Esophagus squamous epithelium (tissue), 5 donors: ENCODE results near the gene NAT9. TPM values are rescaled to one million over a fixed set of nuclear protein-coding genes. Genes with fewer than 3 reads are reported as not detected.
A peak's percentile ranks its signal among the peaks of the same experiment; 100 is the strongest.

Experiments
- DNase-seq: peaks from one replicate; lab custom pipeline; 2025; lab: John Stamatoyannopoulos, UW
- H3K27ac ChIP-seq, 4 donors: fragments of 200-600 bp; sonication (generic); one replicate each; pipeline ENCODE4 v1.5.1; 2016 to 2019; ENCODE audit warnings: mild to moderate bottlenecking in 1 of 4
- H3K27me3 ChIP-seq, 4 donors: fragments of 200-600 bp; sonication (generic); 1 replicate in 3 of 4; 2 replicates in 1 of 4; pipeline versions ENCODE4 v1.5.1 to v1.6.0; 2017 to 2021; ENCODE audit warnings: antibody characterized with exemption in 1 of 4
- H3K36me3 ChIP-seq, 3 donors: fragments of 200-600 bp; sonication (generic); one replicate each; pipeline ENCODE4 v1.5.1; 2016 to 2019
- H3K4me1 ChIP-seq, 3 donors: fragments of 200-600 bp; sonication (generic); one replicate each; pipeline ENCODE4 v1.5.1; 2017 to 2019
- H3K4me3 ChIP-seq, 4 donors: fragments of 200-600 bp; sonication (generic); 1 replicate in 3 of 4; 2 replicates in 1 of 4; pipeline ENCODE4 v1.5.1; 2016 to 2019; ENCODE audit warnings: mild to moderate bottlenecking in 2 of 4, moderate library complexity in 1 of 4
- H3K9me3 ChIP-seq, 3 donors: fragments of 200-600 bp; sonication (generic); one replicate each; pipeline ENCODE4 v1.5.1; 2016 to 2019
- CTCF ChIP-seq, 6 experiments: fragments of 450-650 bp in 4 of 6; fragments of 200-600 bp in 2 of 6; sonication (generic) in 2 of 6; IDR thresholded peaks; one replicate each; pipeline ENCODE4 v1.5.1; 2016 to 2019; ENCODE audit warnings: antibody characterized with exemption in 6 of 6, mild to moderate bottlenecking in 4 of 6, moderate library complexity in 4 of 6
- POLR2A ChIP-seq, 4 donors: fragments of 450-650 bp; IDR thresholded peaks; one replicate each; pipeline ENCODE4 v1.6.1; 2017; ENCODE audit warnings: antibody characterized with exemption in 4 of 4, mild to moderate bottlenecking in 4 of 4, moderate library complexity in 3 of 4
- WGBS, 2 donors: methylation state at CpG; one replicate each; pipeline ENCODE4 v1.1.5; 2018; 5-methylcytosine and 5-hydroxymethylcytosine counted together
- intact Hi-C: fragments of 100-400 bp; cut with DNase I; formaldehyde crosslinking; loops from one replicate; pipeline ENCODE4 v1.15.0; 2022
- total RNA-seq, 4 donors: library from RNA; depleted of rRNA; stranded (reverse); fragments of >200 nt; gene quantifications; one replicate each; pipeline ENCODE4 v1.1.0, GENCODE V29; 2016
- donor health status: DM: yes; HTN: yes; CAD: no.

NAT9 gene
- total RNA-seq, 4 donors from 2014 or later = 17.3 to 29.8 (median 24.5) TPM

GRCh38 chr17:74748279-74748528 lies 27.9 kb downstream of the NAT9 start:
- TF ChIP-seq CTCF (IDR thresholded peaks at IDR 0.05) = peak in 3 of 6 experiments; percentile 29 to 45 (median 29)
- no peak for TF ChIP-seq POLR2A (IDR thresholded peaks at IDR 0.05)
- H3K9me3 ChIP-seq = no peaks in the 10 kb centered on the region
- WGBS, 2 donors = 3% methylated on average over 12 of the region's 34 CpGs; no CpG with 5 or more reads in 1 of the 2 donors
- intact Hi-C loops = no loop called here
- H3K27ac ChIP-seq = peak overlapping the region; percentile 90 to 96 (median 94)
- peaks cover 0 to 11% (median 0%) of the 10 kb centered on the region in 3 donors for H3K36me3 ChIP-seq
- H3K4me1 ChIP-seq = peaks cover 32 to 91% (median 48%) of the 10 kb centered on the region in 3 donors
- peak overlapping the region; percentile 86 to 99 (median 93) for H3K4me3 ChIP-seq
- H3K27me3 ChIP-seq = peaks cover 0 to 4% (median 0%) of the 10 kb centered on the region in 4 donors
- DNase-seq = no peak

- TF ChIP-seq CTCF (IDR thresholded peaks at IDR 0.05) (no peak), POLR2A (IDR thresholded peaks at IDR 0.05) (no peak)
- H3K27ac ChIP-seq = peak overlapping the region in 3 of 4 donors; percentile 49 to 96 (median 93)
- no peak for DNase-seq
- no peaks in the 10 kb centered on the region for H3K9me3 ChIP-seq
- WGBS, 2 donors = 33 to 38% methylated on average over 3 to 6 of the region's 6 CpGs
- H3K36me3 ChIP-seq = no peaks in the 10 kb centered on the region
- intact Hi-C loops = no loop called here
- peaks cover 0 to 15% (median 0%) of the 10 kb centered on the region in 4 donors for H3K27me3 ChIP-seq
- peaks cover 20 to 91% (median 35%) of the 10 kb centered on the region in 3 donors for H3K4me1 ChIP-seq
- H3K4me3 ChIP-seq = no peak overlapping the region
Measured at GRCh38 chr17:74746922-74747321, 29.2 kb downstream of the NAT9 start.

- DNase-seq = no peak
- H3K36me3 ChIP-seq = no peaks in the 10 kb centered on the region
- peaks cover 15 to 91% (median 31%) of the 10 kb centered on the region in 3 donors for H3K4me1 ChIP-seq
- no peak overlapping the region for H3K4me3 ChIP-seq
- no peaks in the 10 kb centered on the region for H3K9me3 ChIP-seq
- 47 to 100% methylated on average over 1 to 5 of the region's 5 CpGs for WGBS, 2 donors
- H3K27ac ChIP-seq = peak overlapping the region in 2 of 4 donors; percentile 93 to 96
- intact Hi-C loops = no loop called here
- H3K27me3 ChIP-seq = peaks cover 0 to 21% (median 0%) of the 10 kb centered on the region in 4 donors
- TF ChIP-seq CTCF (IDR thresholded peaks at IDR 0.05) (no peak), POLR2A (IDR thresholded peaks at IDR 0.05) (no peak)
Measured at GRCh38 chr17:74746376-74746775, 29.8 kb downstream of the NAT9 start.

GRCh38 chr17:74745548-74746177 lies 30.5 kb downstream of the NAT9 start:
- WGBS, 2 donors = 85 to 92% methylated on average over 6 to 8 of the region's 8 CpGs
- Histone ChIP-seq H3K36me3 (no peaks in the 10 kb centered on the region), H3K9me3 (no peaks in the 10 kb centered on the region), H3K27me3 (peaks cover 0 to 28% (median 0%) of the 10 kb centered on the region in 4 donors), H3K4me3 (no peak overlapping the region), H3K27ac (peak overlapping the region in 2 of 4 donors; percentile 93 to 96), H3K4me1 (peaks cover 13 to 85% (median 24%) of the 10 kb centered on the region in 3 donors)
- intact Hi-C loops = loop anchor here (2.0 kb wide), 1 partner anchor 119 kb away; no protein-coding TSS in a partner anchor
- no peak for DNase-seq
- TF ChIP-seq POLR2A (IDR thresholded peaks at IDR 0.05) (no peak), CTCF (IDR thresholded peaks at IDR 0.05) (no peak)
